NCI-H748 treated with DMSO at 0.1 percent for 48 hours (cell line): ENCODE measurements around the gene DPP6.
A peak's percentile ranks its signal among the peaks of the same experiment; 100 is the strongest.

ENCODE experiments used
- DNase-seq: peaks from one replicate; lab custom pipeline; 2025; lab: John Stamatoyannopoulos, UW

The DPP6 gene

GRCh38 chr7:154532771-154533170 lies 480.6 kb downstream of the DPP6 start:
- DNase-seq, result no peak

GRCh38 chr7:154540596-154540995 lies 488.4 kb downstream of the DPP6 start:
- DNase-seq, result no peak

GRCh38 chr7:154541606-154542005 lies 489.4 kb downstream of the DPP6 start:
- no peak for DNase-seq

GRCh38 chr7:154546946-154547587 lies 494.9 kb downstream of the DPP6 start:
- no peak for DNase-seq

- DNase-seq, result no peak
Measured at GRCh38 chr7:154553711-154554265, 501.6 kb downstream of the DPP6 start.

- DNase-seq, result no peak
Measured at GRCh38 chr7:154559454-154559853, 507.3 kb downstream of the DPP6 start.

GRCh38 chr7:154564676-154565075 lies 512.5 kb downstream of the DPP6 start:
- DNase-seq, result no peak

GRCh38 chr7:154566877-154567276 lies 514.7 kb downstream of the DPP6 start:
- DNase-seq, result no peak

GRCh38 chr7:154568346-154568745 lies 516.1 kb downstream of the DPP6 start:
- no peak for DNase-seq

- no peak for DNase-seq
Measured at GRCh38 chr7:154569916-154570315, 517.7 kb downstream of the DPP6 start.

GRCh38 chr7:154571772-154572171 lies 519.6 kb downstream of the DPP6 start:
- no peak for DNase-seq

- no peak for DNase-seq
Measured at GRCh38 chr7:154574235-154574634, 522.0 kb downstream of the DPP6 start.

GRCh38 chr7:154575497-154575896 lies 523.3 kb downstream of the DPP6 start:
- no peak for DNase-seq

- DNase-seq, result no peak
Measured at GRCh38 chr7:154576604-154577003, 524.4 kb downstream of the DPP6 start.

GRCh38 chr7:154577141-154577873 lies 525.1 kb downstream of the DPP6 start:
- DNase-seq, result peak; percentile 25

- DNase-seq, result no peak
Measured at GRCh38 chr7:154578336-154578735, 526.1 kb downstream of the DPP6 start.

GRCh38 chr7:154579711-154580110 lies 527.5 kb downstream of the DPP6 start:
- no peak for DNase-seq

GRCh38 chr7:154581251-154581890 lies 529.2 kb downstream of the DPP6 start:
- DNase-seq, result no peak

GRCh38 chr7:154583454-154583853 lies 531.3 kb downstream of the DPP6 start:
- DNase-seq, result no peak

- DNase-seq, result no peak
Measured at GRCh38 chr7:154584352-154585252, 532.4 kb downstream of the DPP6 start.

GRCh38 chr7:154587792-154588191 lies 535.6 kb downstream of the DPP6 start:
- no peak for DNase-seq

GRCh38 chr7:154591544-154591943 lies 539.3 kb downstream of the DPP6 start:
- DNase-seq, result no peak
